ENCODE measurements around the gene CBL. TPM values are rescaled to one million over a fixed set of nuclear protein-coding genes. Genes with fewer than 3 reads are reported as not detected.
A peak's percentile ranks its signal among the peaks of the same experiment; 100 is the strongest.

The CBL gene
- total RNA-seq, 2 donors from 2014 or later, result 8.5 to 14.5 TPM

DNA sequence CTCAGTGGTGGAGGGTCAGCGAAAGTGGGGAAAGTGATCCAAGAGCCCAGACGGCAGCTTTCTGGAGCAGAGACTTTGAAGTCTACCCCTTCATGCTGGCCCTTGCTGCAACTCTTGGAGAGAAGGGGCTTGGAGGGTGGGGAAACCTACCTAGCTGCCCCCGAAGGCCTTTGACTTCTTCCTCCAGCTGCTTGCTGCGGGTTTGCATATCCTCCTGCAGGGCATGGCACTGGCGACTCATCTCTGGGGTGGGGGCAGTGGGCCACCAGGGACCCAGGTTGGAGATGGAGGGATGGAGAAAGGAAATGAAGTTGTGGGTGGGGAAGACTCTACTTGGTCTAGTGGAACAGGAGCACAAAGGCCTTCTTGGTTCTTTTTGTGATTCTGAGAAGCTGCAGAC, 13.1 kb upstream of the CBL start:
- TF ChIP-seq CTCF (IDR thresholded peaks at IDR 0.05), result no peak
- H3K9me3 ChIP-seq, result no peaks in the 10 kb centered on the region
- H3K4me1 ChIP-seq, result no peaks in the 10 kb centered on the region
- no peaks in the 10 kb centered on the region for H3K27me3 ChIP-seq
- DNase-seq (ENCODE audit: low spot score), result no peak
- H3K4me3 ChIP-seq, result no peak overlapping the region
- H3K27ac ChIP-seq, result no peak overlapping the region
- no peaks in the 10 kb centered on the region for H3K36me3 ChIP-seq

DNA sequence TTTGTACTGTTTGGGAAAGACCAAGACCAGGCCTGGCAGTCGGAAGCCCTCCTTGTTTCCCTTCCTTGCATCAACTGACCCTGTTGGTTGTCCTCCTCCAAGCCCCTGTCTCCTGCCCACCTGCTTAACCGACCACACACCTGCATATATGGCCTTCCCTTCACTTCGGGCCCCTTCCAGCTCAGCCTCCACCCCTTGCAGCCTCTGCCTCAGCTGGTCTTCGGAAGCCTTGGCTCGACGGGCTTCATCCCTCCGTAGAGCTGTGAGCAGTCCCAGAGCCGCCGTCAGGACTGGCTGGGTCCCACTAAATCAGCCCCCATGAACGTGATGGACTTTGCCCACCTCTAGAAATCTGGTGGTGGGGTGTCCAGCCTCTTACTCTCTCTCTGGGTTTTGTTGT, 12.5 kb upstream of the CBL start:
- no peaks in the 10 kb centered on the region for H3K4me1 ChIP-seq
- no peaks in the 10 kb centered on the region for H3K27me3 ChIP-seq
- DNase-seq (ENCODE audit: low spot score), result no peak
- no peak overlapping the region for H3K27ac ChIP-seq
- no peak for TF ChIP-seq CTCF (IDR thresholded peaks at IDR 0.05)
- H3K36me3 ChIP-seq, result no peaks in the 10 kb centered on the region
- no peak overlapping the region for H3K4me3 ChIP-seq
- H3K9me3 ChIP-seq, result no peaks in the 10 kb centered on the region

DNA sequence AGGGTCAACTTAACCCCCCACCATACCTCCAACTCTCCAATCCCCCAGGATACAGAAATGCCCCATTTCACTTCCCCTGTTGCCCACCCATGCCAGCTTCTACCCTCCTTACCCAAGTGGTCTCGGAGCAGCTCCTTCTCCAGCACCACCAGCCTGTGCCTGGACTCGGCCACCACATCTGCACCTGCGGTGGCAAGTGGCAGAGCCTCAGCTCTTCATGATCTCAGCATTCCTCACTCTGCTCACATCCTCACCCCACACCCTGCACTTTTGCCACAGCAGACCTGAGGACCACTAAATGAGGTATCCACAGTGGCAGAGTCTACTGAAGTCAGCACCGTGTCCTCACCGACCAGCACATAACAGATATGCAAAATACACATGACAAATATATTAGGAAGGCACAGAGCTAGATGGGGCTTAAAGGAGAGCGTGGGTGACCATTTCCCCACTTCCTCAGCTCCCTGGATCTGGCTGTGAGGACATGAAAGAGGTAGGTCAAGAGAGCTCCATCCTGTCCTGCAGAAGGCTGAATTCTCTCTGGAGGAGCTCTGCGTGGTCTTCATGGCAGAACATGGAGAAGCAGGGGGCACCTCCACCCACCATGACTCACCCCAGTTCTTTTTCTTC, 11.2 kb upstream of the CBL start:
- H3K4me1 ChIP-seq, result no peaks in the 10 kb centered on the region
- TF ChIP-seq CTCF (IDR thresholded peaks at IDR 0.05), result no peak
- no peaks in the 10 kb centered on the region for H3K36me3 ChIP-seq

GRCh38 chr11:119195680-119196079, 10.5 kb upstream of the CBL start:
- H3K27ac ChIP-seq, result no peak overlapping the region
- no peak overlapping the region for H3K4me3 ChIP-seq
- H3K9me3 ChIP-seq, result no peaks in the 10 kb centered on the region
- H3K27me3 ChIP-seq, result no peaks in the 10 kb centered on the region
- TF ChIP-seq CTCF (IDR thresholded peaks at IDR 0.05), result no peak
- no peak for DNase-seq (ENCODE audit: low spot score)
- H3K36me3 ChIP-seq, result no peaks in the 10 kb centered on the region
- H3K4me1 ChIP-seq, result no peaks in the 10 kb centered on the region

More for the DNA sequence above, 11.2 kb upstream of the CBL start:
- no peak overlapping the region for H3K27ac ChIP-seq
- DNase-seq (ENCODE audit: low spot score), result no peak
- H3K27me3 ChIP-seq, result no peaks in the 10 kb centered on the region
- H3K4me3 ChIP-seq, result no peak overlapping the region
- H3K9me3 ChIP-seq, result no peaks in the 10 kb centered on the region

- DNase-seq (ENCODE audit: low spot score), result peak; percentile 63
- H3K4me1 ChIP-seq, result no peaks in the 10 kb centered on the region
- TF ChIP-seq CTCF (IDR thresholded peaks at IDR 0.05), result peak; percentile 82 to 86
Measured at GRCh38 chr11:119196833-119197483, 9.2 kb upstream of the CBL start.

More at GRCh38 chr11:119196833-119197483, 9.2 kb upstream of the CBL start:
- H3K4me3 ChIP-seq, result no peak overlapping the region
- no peaks in the 10 kb centered on the region for H3K9me3 ChIP-seq
- H3K36me3 ChIP-seq, result no peaks in the 10 kb centered on the region
- no peak overlapping the region for H3K27ac ChIP-seq
- H3K27me3 ChIP-seq, result no peaks in the 10 kb centered on the region

Data from right atrium auricular region (tissue), 2 donors.